Smooth muscle cell (in vitro differentiated cells): ENCODE data around the gene IL2RG. TPM values are rescaled to one million over a fixed set of nuclear protein-coding genes. Genes with fewer than 3 reads are reported as not detected.

Experiments
- DNase-seq: peaks from one replicate; lab custom pipeline; 2025; ENCODE audit not compliant: unreplicated experiment; lab: John Stamatoyannopoulos, UW
- H2AFZ ChIP-seq: fragments of 200-600 bp; sonication (generic); 2 replicates; pipeline ENCODE4 v1.6.0; 2016; ENCODE audit warnings: antibody characterized with exemption, low read depth, mild to moderate bottlenecking
- H3F3A ChIP-seq: fragments of 200-600 bp; sonication (generic); 2 replicates; pipeline ENCODE4 v1.6.0; 2017; ENCODE audit warnings: antibody characterized with exemption, low read depth
- H3K27ac ChIP-seq: fragments of 200-600 bp; sonication (generic); 2 replicates; pipeline ENCODE4 v1.5.1; 2016; ENCODE audit warnings: low read depth, mild to moderate bottlenecking
- H3K27me3 ChIP-seq: fragments of 200-600 bp; sonication (generic); 2 replicates; pipeline ENCODE4 v1.6.1; 2016; ENCODE audit warnings: low read depth, mild to moderate bottlenecking
- H3K36me3 ChIP-seq: fragments of 200-600 bp; sonication (generic); 2 replicates; pipeline ENCODE4 v1.5.1; 2016; ENCODE audit warnings: low read depth
- H3K4me1 ChIP-seq: fragments of 200-600 bp; sonication (generic); 2 replicates; pipeline ENCODE4 v1.5.1; 2016; ENCODE audit warnings: low read depth
- H3K4me2 ChIP-seq: fragments of 200-600 bp; sonication (generic); 2 replicates; pipeline ENCODE4 v1.6.0; 2016; ENCODE audit warnings: mild to moderate bottlenecking
- H3K4me3 ChIP-seq: fragments of 200-600 bp; sonication (generic); 2 replicates; pipeline ENCODE4 v1.5.1; 2016; ENCODE audit warnings: mild to moderate bottlenecking
- H3K79me2 ChIP-seq: fragments of 200-600 bp; sonication (generic); 2 replicates; pipeline ENCODE4 v1.6.0; 2016; ENCODE audit warnings: low read depth, mild to moderate bottlenecking
- H3K9ac ChIP-seq: fragments of 200-600 bp; sonication (generic); 2 replicates; pipeline ENCODE4 v1.6.0; 2016; ENCODE audit warnings: low read depth
- H3K9me3 ChIP-seq: fragments of 200-600 bp; sonication (generic); replicated peaks from 2 replicates; pipeline ENCODE4 v1.5.1; 2016; ENCODE audit warnings: low read depth
- H4K20me1 ChIP-seq: fragments of 200-600 bp; sonication (generic); 2 replicates; pipeline ENCODE4 v1.6.0; 2016; ENCODE audit warnings: low read depth
- WGBS: methylation state at CpG from one replicate; pipeline ENCODE4 v1.1.7; 2016; ENCODE audit warnings: low lambda C conversion rate; 5-methylcytosine and 5-hydroxymethylcytosine counted together
- polyA plus RNA-seq: library from polyadenylated mRNA; unstranded; fragments of >200 nt; fragmentation: Nextera tagmentation; extraction: Ambion mirVana; gene quantifications from 2 replicates; pipeline ENCODE4 v1.2.1, GENCODE V29; 2016
- total RNA-seq: library from RNA; depleted of rRNA; stranded (reverse); fragments of >200 nt; gene quantifications from 2 replicates; pipeline ENCODE4 v1.2.3, GENCODE V29; 2014
- TF ChIP-seq, protein P1 (sequence below): fragments of 200-600 bp; sonication (generic); IDR thresholded peaks from 2 replicates; pipeline ENCODE4 v1.5.1; 2017; ENCODE audit warnings: borderline replicate concordance, mild to moderate bottlenecking, antibody characterized with exemption; ENCODE audit not compliant: insufficient read depth, poor library complexity, severe bottlenecking

Gene IL2RG
- total and polyA plus RNA-seq, 2 experiments from 2014 or later: not detected

DNA sequence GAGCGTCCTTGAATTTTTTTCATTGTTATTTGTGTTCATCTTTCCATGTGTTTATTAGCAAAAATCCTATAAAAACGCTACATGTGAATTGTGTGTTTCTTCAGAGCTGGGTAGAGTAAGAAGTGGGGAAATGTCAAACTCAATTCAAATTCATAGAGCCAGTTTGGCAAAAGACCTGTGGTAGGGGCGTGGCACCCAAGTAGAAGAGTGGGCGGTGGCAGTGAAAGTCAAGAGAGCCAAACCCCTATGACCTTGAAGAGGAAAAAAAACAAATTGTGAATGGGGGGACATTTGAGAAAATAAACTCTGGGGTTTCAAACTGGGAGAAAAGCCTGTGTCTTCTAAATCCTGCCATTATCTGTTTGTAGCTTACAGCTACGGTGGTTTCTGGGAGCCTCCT, 20.1 kb downstream of the IL2RG start:
- Histone ChIP-seq H3K9me3 (no peaks in the 10 kb centered on the region), H4K20me1 (no peaks in the 10 kb centered on the region), H3K4me1 (no peaks in the 10 kb centered on the region), H3K4me3 (no peak overlapping the region), H2AFZ (no peak overlapping the region), H3K27me3 (no peaks in the 10 kb centered on the region), H3K79me2 (no peaks in the 10 kb centered on the region), H3K9ac (no peak overlapping the region), H3F3A (no peaks in the 10 kb centered on the region), H3K36me3 (no peaks in the 10 kb centered on the region), H3K4me2 (no peak overlapping the region), H3K27ac (no peak overlapping the region)
- DNase-seq: no peak
- WGBS: 78% methylated on average over 5 of the region's 5 CpGs
- TF ChIP-seq, protein P1, sequence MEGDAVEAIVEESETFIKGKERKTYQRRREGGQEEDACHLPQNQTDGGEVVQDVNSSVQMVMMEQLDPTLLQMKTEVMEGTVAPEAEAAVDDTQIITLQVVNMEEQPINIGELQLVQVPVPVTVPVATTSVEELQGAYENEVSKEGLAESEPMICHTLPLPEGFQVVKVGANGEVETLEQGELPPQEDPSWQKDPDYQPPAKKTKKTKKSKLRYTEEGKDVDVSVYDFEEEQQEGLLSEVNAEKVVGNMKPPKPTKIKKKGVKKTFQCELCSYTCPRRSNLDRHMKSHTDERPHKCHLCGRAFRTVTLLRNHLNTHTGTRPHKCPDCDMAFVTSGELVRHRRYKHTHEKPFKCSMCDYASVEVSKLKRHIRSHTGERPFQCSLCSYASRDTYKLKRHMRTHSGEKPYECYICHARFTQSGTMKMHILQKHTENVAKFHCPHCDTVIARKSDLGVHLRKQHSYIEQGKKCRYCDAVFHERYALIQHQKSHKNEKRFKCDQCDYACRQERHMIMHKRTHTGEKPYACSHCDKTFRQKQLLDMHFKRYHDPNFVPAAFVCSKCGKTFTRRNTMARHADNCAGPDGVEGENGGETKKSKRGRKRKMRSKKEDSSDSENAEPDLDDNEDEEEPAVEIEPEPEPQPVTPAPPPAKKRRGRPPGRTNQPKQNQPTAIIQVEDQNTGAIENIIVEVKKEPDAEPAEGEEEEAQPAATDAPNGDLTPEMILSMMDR: no peak

DNA sequence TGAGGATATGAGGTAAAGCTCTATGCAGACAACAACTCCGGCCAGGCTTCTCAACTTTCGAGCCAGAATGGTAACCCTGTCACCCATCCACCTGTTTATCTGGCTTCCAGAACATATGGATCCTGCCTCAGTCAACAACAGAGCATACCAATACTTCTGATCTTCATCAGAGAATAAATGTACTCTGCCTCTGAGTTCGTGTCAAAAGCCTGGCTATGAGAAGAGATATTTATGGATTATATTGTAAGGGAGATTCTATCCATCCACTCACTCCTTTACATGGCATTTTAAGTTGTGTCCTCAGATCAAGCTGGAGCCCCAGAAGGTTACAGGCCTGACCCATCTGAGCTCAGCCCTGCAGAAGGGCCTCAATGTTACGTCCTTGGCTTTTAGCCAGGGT, 25.5 kb downstream of the IL2RG start:
- 58% methylated on average over 4 of the region's 4 CpGs for WGBS
- Histone ChIP-seq H3K79me2 (no peaks in the 10 kb centered on the region), H3K36me3 (no peaks in the 10 kb centered on the region), H2AFZ (no peak overlapping the region), H3K9ac (no peak overlapping the region), H3K4me2 (no peak overlapping the region), H3K4me3 (no peak overlapping the region), H3K4me1 (no peaks in the 10 kb centered on the region), H3K27ac (no peak overlapping the region), H3K9me3 (no peaks in the 10 kb centered on the region), H3K27me3 (no peaks in the 10 kb centered on the region), H4K20me1 (no peaks in the 10 kb centered on the region), H3F3A (no peaks in the 10 kb centered on the region)
- no peak for DNase-seq
- TF ChIP-seq, protein P1: no peak

DNA sequence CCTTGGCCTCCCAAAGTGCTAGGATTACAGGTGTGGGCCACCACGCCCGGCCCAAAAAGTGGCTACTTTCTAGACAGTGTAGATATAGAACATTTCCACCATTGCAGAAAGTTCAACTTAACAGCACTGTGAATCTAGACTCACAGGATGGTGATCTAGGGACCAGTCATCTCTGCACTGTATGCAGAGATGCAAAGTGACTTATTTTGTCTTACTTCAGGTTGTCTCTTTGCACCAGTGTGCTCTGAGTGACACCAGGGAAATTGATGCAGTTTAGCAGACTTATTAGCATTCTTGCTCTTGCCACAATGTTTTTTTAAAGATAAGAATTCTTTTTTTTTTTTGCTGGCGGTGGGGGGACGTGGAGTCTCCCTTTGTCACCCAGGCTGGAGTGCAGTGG, 28.6 kb downstream of the IL2RG start:
- H4K20me1 ChIP-seq: no peaks in the 10 kb centered on the region
- H3K4me2 ChIP-seq: no peak overlapping the region
- H3K27me3 ChIP-seq: no peaks in the 10 kb centered on the region
- H3K79me2 ChIP-seq: no peaks in the 10 kb centered on the region
- no peaks in the 10 kb centered on the region for H3K4me1 ChIP-seq
- H3F3A ChIP-seq: no peaks in the 10 kb centered on the region
- no peaks in the 10 kb centered on the region for H3K9me3 ChIP-seq
- DNase-seq: no peak
- H3K27ac ChIP-seq: no peak overlapping the region
- H2AFZ ChIP-seq: no peak overlapping the region
- TF ChIP-seq, protein P1: no peak
- no peak overlapping the region for H3K4me3 ChIP-seq
- WGBS: 76% methylated on average over 4 of the region's 4 CpGs
- no peak overlapping the region for H3K9ac ChIP-seq
- no peaks in the 10 kb centered on the region for H3K36me3 ChIP-seq

DNA sequence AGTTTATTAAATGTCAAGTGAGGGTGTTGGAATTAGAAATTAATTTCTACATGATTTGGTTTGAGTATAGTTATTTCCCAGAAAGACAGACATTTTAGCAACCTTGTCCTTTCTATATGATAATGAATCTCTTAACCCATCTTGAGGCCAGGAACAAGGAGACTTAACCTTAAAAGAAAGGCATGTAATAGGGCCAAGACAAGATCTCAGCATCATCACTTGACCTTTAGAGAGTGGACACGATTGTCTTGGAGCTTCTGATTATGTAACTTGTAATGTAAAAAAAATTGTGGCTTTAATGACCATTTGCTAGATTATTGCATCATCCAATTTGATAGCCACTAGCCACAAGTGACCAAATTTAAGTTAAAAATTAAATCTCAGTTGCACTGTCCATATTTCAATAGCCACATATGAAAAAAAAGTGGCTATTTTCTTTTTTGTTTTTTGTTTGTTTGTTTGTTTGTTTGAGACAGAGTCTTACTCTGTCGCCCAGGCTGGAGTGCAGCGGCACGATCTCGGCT, 29.2 kb downstream of the IL2RG start:
- 81% methylated on average over 5 of the region's 5 CpGs for WGBS
- no peaks in the 10 kb centered on the region for H3K4me1 ChIP-seq
- H3K4me3 ChIP-seq: no peak overlapping the region
- DNase-seq: no peak
- H4K20me1 ChIP-seq: no peaks in the 10 kb centered on the region
- H3K36me3 ChIP-seq: no peaks in the 10 kb centered on the region
- H3K79me2 ChIP-seq: no peaks in the 10 kb centered on the region
- H3K9me3 ChIP-seq: no peaks in the 10 kb centered on the region
- no peaks in the 10 kb centered on the region for H3K27me3 ChIP-seq
- no peak overlapping the region for H2AFZ ChIP-seq
- no peaks in the 10 kb centered on the region for H3F3A ChIP-seq
- no peak overlapping the region for H3K9ac ChIP-seq
- H3K4me2 ChIP-seq: no peak overlapping the region
- no peak overlapping the region for H3K27ac ChIP-seq
- TF ChIP-seq, protein P1: no peak
